TTC549 (cell line): ENCODE results near the gene CTNNA3.
"Not testable (repeated sequence)": the region's sequence is repeated elsewhere in the genome, so short reads cannot be mapped to it uniquely, and the experiment has no call there.

ENCODE experiments used
- FAIRE-seq: peaks from 2 replicates; lab custom pipeline; 2012; peaks lifted over from hg19 to GRCh38; lab: Jason Lieb, UNC

Gene CTNNA3

GRCh38 chr10:67696029-67696428 is at the start of gene CTNNA3:
Gene CTNNA3 (minus strand): TSS chr10:67696195.
- FAIRE-seq = no peak

DNA sequence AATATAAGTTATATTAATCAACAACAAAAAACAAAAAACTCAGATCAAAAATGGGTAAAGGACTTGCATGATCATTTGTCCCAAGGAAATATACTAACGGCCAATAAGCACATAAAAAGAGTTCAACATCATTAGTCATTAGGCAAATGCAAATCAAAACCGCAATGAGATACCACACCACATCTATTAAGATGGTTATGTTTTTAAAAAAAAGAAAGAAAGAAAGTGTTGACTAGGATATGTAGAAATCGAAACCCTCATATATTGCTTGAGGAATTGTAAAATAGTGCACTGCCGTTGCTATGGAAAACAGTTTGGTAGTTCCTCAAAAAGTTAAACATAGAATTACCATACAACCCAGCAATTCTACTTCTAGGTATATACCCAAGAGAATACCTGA is 39.4 kb upstream of the CTNNA3 start:
- FAIRE-seq = no peak

GRCh38 chr10:67733511-67733910 is 37.5 kb upstream of the CTNNA3 start:
- FAIRE-seq = no peak

- no peak for FAIRE-seq
These were observed 29.6 kb upstream of the CTNNA3 start for GRCh38 chr10:67725567-67725966.

GRCh38 chr10:67723601-67724000 is 27.6 kb upstream of the CTNNA3 start:
- no peak for FAIRE-seq

- FAIRE-seq = no peak
These were observed 26.1 kb upstream of the CTNNA3 start for GRCh38 chr10:67722113-67722512.

DNA sequence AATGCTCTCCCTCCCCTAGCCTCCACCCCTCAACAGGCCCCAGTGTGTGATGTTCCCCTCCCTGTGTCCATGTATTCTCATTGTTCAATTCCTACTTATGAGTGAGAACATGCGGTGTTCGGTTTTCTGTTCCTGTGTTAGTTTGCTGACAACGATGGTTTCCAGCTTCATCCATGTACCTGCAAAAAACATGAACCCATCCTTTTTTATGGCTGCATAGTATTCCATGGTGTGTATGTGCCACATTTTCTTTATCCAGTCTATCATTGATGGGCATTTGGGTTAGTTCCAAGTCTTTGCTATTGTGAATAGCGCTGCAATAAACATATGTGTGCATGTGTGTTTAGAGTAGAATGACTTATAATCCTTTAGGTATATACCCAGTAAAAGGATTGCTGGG is 20.5 kb upstream of the CTNNA3 start:
- FAIRE-seq = not testable (repeated sequence)

DNA sequence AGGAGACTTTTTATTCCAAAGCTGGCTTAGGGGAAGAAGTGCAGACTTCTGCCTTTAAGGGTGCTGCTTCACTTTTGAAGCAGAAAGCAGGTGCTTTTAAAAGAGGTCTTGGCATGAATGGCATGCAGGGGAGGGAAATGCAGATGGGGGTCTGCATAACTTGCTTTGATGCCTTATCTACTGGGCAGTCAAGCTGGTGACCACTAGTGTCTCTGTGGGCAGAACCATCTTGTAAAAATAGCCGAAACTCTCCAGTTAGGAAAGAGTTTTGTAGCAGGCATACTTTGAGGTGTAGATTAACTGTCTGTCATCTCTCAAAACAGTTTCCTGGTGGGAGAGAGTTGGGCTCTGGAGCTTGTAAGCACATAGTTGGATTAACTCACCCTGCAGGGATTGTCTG is 9.9 kb upstream of the CTNNA3 start:
- no peak for FAIRE-seq

GRCh38 chr10:67699613-67700270 is 3.7 kb upstream of the CTNNA3 start:
- FAIRE-seq = not testable (repeated sequence)

DNA sequence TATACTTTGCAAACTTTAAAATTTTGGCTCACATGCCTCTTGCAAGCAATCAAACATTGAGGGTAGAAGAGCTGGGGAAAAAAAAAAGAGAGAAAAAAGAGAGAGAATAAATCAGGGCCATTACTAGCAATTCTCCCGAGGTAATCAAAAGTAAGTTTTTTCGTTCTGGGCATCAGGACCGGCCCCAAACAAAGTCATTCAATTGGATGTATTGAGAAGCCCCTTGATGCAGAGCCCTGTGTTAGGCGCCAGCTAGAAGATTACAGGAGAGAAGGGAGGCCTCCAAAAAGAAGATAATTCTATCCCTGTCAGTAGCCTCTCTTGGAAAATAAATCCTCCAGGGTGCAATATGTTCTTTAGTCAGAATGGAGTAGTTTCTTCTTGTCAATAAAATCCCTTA is 2.2 kb upstream of the CTNNA3 start:
- FAIRE-seq = no peak

GRCh38 chr10:67697724-67698131 is 1.7 kb upstream of the CTNNA3 start:
- peak; percentile 73 for FAIRE-seq

DNA sequence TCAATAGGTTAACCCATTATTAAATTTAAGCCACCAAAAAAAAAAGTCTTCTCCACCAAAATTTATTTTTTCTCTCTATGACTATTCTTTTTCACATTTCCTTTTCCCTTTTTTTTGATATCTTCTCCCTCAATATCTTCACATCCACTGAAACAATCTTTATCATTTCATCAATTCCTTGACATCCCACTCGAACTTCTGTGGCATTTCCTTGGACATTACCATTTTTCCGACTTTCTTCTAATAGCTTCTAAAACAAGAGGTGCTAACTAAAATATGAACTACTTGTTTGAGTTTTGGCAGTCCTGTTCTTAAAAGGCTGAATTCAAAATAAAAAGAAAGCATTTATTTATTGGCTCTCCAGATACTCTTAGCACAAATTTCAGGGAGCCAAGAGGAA is 684 bp upstream of the CTNNA3 start:
- no peak for FAIRE-seq

GRCh38 chr10:67695555-67695954 is 440 bp downstream of the CTNNA3 start:
- no peak for FAIRE-seq

- FAIRE-seq = not testable (repeated sequence)
These were observed 4.1 kb downstream of the CTNNA3 start for GRCh38 chr10:67691861-67692260.

GRCh38 chr10:67690540-67690939 is 5.5 kb downstream of the CTNNA3 start:
- FAIRE-seq = not testable (repeated sequence)

- not testable (repeated sequence) for FAIRE-seq
These were observed 11.9 kb downstream of the CTNNA3 start for GRCh38 chr10:67684140-67684539.

DNA sequence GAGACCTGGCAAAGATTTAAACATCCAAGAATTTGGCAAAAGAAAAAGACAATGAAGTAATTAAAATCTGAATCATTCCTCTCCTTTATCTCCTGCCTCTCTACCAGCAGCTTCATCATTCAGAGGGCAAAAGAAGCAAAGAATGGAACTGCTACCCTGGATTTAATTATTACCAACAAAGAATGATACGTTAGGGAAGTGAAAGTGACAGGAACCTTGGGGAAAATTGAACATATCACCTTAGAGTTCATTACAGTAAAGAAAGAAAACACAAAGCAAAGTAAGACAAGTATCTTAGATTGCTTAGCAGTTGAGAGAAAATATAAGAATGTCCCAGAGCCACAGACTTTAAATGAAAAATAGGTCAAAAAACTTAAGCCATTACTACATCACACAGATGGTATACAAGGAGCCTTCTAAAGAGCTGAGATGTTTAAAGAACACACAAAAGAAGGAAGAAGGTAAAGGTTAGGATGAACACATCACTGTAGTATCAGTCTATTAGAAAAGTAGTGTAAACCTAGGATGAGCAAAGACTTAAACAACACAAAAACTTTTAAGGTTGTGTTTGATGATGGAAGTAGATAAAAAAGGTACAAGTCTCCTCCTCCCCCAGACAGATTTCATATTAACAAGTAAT is 17.5 kb downstream of the CTNNA3 start:
- no peak for FAIRE-seq

GRCh38 chr10:67676208-67676825 is 19.7 kb downstream of the CTNNA3 start:
- FAIRE-seq = no peak

- no peak for FAIRE-seq
These were observed 25.6 kb downstream of the CTNNA3 start for GRCh38 chr10:67670401-67670800.

DNA sequence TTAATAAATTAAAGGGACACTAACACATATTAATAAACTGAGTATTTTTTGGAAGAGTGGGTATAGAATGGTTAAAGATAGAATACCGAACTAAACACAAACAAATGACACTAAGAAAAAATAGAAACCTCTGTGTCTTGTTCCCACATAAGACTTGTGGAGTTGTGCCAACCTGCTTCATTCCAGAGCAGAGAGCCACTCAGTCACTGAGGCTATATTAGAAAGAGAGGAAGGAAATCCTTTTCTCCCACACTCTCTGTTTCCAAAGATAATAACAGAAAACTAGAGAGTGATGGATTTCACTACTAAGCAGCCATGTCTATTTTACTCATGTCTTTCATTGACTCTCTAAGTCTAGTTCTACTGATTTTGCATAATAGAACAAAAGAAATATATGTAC is 26.0 kb downstream of the CTNNA3 start:
- no peak for FAIRE-seq

DNA sequence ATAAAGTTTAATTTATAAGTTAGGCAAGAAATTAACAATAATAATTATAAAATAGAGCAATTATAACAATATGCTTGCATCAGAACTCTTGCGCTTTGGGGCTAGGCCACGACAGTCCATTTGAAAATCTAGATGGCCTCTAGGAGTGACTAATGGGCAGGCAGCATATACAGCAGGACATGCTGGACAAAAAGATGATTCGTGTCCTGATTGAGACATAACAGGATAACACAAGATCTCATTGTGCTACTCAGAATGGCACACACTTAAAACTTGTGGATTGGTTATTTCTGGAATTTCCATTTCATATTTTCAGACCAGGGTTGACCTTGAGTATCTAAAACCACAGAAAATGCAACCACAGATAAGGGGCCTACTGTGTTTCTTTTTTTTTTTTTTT is 27.5 kb downstream of the CTNNA3 start:
- FAIRE-seq = no peak

GRCh38 chr10:67667035-67667425 is 29.0 kb downstream of the CTNNA3 start:
- no peak for FAIRE-seq

- FAIRE-seq = peak; percentile 53
These were observed 29.5 kb downstream of the CTNNA3 start for GRCh38 chr10:67666416-67667034.
